Measurements from ENCODE around the gene FXYD7. TPM values are rescaled to one million over a fixed set of nuclear protein-coding genes. Genes with fewer than 3 reads are reported as not detected.
A peak's percentile ranks its signal among the peaks of the same experiment; 100 is the strongest.

FXYD7 gene
- total RNA-seq, 2 donors from 2014 or later: 1.1 TPM; not detected in 1

DNA sequence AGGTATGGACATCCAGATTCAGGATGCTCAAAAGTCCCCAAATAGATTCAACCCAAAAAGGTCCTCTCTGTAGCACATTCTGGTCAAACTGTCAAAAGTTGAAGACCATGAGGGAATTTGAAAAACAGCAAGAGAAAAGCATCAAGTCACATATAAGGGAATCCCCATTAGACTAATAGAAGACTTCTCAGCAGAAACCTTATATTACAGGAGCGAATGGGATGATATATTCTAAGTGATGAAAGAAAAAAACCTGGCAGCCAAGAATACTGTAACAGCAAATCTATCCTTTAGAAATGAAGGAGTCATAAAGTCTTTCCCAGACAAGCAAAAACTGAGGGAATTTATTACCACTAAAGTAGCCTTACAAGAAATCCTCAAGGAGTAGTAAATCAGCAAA is 41.2 kb downstream of the FXYD7 start:
- WGBS, 2 experiments (ENCODE audit: insufficient coverage in 1 of 2, insufficient read length in 1 of 2): no CpG with 5 or more reads among the region's 1 CpG
- Histone ChIP-seq H3K4me1 (ENCODE audit: control insufficient read depth, insufficient read depth, low read length) (no peaks in the 10 kb centered on the region), H3K36me3 (ENCODE audit: control insufficient read depth, insufficient read depth, low read length) (no peaks in the 10 kb centered on the region), H3K27ac (ENCODE audit: low read depth, low read length) (no peak overlapping the region), H3K9me3 (ENCODE audit: control insufficient read depth, low read length) (no peaks in the 10 kb centered on the region), H3K4me3 (ENCODE audit: low read length) (no peak overlapping the region), H3K27me3 (ENCODE audit: control insufficient read depth, insufficient read depth, low read length, poor library complexity, severe bottlenecking) (no peaks in the 10 kb centered on the region), H3K9ac (ENCODE audit: extremely low read depth, low read length, poor library complexity, severe bottlenecking) (no peak overlapping the region)
- TF ChIP-seq, protein P1, sequence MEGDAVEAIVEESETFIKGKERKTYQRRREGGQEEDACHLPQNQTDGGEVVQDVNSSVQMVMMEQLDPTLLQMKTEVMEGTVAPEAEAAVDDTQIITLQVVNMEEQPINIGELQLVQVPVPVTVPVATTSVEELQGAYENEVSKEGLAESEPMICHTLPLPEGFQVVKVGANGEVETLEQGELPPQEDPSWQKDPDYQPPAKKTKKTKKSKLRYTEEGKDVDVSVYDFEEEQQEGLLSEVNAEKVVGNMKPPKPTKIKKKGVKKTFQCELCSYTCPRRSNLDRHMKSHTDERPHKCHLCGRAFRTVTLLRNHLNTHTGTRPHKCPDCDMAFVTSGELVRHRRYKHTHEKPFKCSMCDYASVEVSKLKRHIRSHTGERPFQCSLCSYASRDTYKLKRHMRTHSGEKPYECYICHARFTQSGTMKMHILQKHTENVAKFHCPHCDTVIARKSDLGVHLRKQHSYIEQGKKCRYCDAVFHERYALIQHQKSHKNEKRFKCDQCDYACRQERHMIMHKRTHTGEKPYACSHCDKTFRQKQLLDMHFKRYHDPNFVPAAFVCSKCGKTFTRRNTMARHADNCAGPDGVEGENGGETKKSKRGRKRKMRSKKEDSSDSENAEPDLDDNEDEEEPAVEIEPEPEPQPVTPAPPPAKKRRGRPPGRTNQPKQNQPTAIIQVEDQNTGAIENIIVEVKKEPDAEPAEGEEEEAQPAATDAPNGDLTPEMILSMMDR (conservative IDR thresholded peaks at IDR 0.05): no peak
- H3K27ac Mint-ChIP-seq: no peak overlapping the region
- H3K4me1 Mint-ChIP-seq: no peaks in the 10 kb centered on the region
- H3K4me3 Mint-ChIP-seq: no peak overlapping the region
- peaks cover 2% of the 10 kb centered on the region for H3K27me3 Mint-ChIP-seq (ENCODE audit: insufficient read depth)
- no peaks in the 10 kb centered on the region for H3K36me3 Mint-ChIP-seq (ENCODE audit: low read depth)
- DNase-seq: no peak
- no peaks in the 10 kb centered on the region for H3K9me3 Mint-ChIP-seq

DNA sequence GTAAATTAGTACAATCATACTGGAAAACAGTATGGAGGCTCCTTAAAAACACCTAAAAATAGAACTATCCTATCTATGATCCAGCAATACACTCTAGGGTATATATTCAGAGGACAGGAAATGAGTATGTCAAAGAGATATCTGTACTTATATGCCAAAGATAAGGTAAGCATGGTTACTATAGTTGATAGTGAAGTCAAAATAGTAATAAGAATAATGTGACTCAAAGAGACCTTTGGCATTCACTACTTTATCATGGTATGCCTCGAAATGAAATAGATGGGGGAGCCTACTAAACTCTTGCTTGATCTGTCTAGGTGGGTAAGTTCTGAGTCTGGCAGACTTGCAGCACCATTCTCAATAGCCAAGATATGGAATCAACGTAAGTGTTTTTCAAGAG is 41.8 kb downstream of the FXYD7 start:
- H3K27ac ChIP-seq (ENCODE audit: low read depth, low read length): no peak overlapping the region
- H3K27ac Mint-ChIP-seq: no peak overlapping the region
- no peak for DNase-seq
- H3K4me1 ChIP-seq (ENCODE audit: control insufficient read depth, insufficient read depth, low read length): no peaks in the 10 kb centered on the region
- no peaks in the 10 kb centered on the region for H3K36me3 ChIP-seq (ENCODE audit: control insufficient read depth, insufficient read depth, low read length)
- 77 to 88% methylated on average over 2 of the region's 2 CpGs for WGBS, 2 experiments (ENCODE audit: insufficient coverage in 1 of 2, insufficient read length in 1 of 2)
- peaks cover 2% of the 10 kb centered on the region for H3K27me3 Mint-ChIP-seq (ENCODE audit: insufficient read depth)
- H3K9me3 Mint-ChIP-seq: no peaks in the 10 kb centered on the region
- no peak overlapping the region for H3K9ac ChIP-seq (ENCODE audit: extremely low read depth, low read length, poor library complexity, severe bottlenecking)
- H3K9me3 ChIP-seq (ENCODE audit: control insufficient read depth, low read length): no peaks in the 10 kb centered on the region
- H3K36me3 Mint-ChIP-seq (ENCODE audit: low read depth): no peaks in the 10 kb centered on the region
- H3K4me1 Mint-ChIP-seq: no peaks in the 10 kb centered on the region
- no peaks in the 10 kb centered on the region for H3K27me3 ChIP-seq (ENCODE audit: control insufficient read depth, insufficient read depth, low read length, poor library complexity, severe bottlenecking)
- no peak overlapping the region for H3K4me3 ChIP-seq (ENCODE audit: low read length)
- TF ChIP-seq, protein P1 (conservative IDR thresholded peaks at IDR 0.05): no peak
- no peak overlapping the region for H3K4me3 Mint-ChIP-seq

DNA sequence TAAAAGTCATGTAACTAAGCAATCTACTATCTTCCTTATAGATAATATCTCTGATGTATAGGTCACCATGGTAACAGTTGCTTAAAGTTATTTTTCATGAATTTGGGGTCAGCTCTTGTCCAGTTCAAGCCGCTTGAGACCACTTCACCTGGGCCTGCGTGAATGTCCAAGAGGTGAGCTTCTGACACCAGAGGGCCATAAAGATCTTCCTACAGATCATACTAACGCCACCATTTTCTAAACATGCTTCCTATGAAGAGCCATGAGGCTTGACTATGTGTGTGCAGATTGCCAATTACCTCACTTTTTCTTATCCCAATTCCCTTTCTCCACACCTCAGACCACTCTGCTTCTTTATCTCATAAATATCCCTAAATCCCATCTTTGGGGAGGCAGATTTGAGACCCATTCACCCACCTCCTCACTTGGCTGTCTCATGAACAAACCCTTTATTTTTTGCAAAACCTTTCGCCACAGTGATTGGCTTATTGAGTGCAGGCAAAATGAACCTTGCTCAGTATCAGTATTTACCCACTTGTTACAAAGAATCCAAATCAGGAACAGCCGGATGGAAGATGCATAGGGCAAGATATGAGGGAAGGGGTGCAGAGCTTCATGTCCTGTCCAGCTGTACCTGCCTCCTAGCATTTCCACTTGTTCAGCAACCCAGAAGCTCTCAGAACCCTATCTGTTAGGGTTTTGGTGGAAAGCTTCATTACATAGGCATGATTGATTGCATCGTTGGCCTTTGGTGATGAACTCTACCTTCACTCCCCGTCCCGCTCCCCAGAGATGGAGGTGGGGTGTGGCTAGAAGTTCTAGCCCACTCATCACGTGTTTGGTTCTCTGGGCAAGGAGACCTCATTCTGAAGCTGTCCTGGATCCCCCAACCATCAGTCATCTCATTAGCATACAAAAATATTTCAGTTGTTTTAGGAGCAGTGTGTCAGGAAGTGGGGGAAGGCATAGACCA is 51.2 kb downstream of the FXYD7 start:
- H3K9me3 ChIP-seq (ENCODE audit: control insufficient read depth, low read length): no peaks in the 10 kb centered on the region
- Mint-ChIP-seq H3K4me3 (no peak overlapping the region), H3K27ac (no peak overlapping the region), H3K4me1 (no peaks in the 10 kb centered on the region), H3K36me3 (ENCODE audit: low read depth) (no peaks in the 10 kb centered on the region), H3K9me3 (peaks cover 2% of the 10 kb centered on the region), H3K27me3 (ENCODE audit: insufficient read depth) (peaks cover 2% of the 10 kb centered on the region)
- H3K27ac ChIP-seq (ENCODE audit: low read depth, low read length): no peak overlapping the region
- H3K27me3 ChIP-seq (ENCODE audit: control insufficient read depth, insufficient read depth, low read length, poor library complexity, severe bottlenecking): no peaks in the 10 kb centered on the region
- H3K4me1 ChIP-seq (ENCODE audit: control insufficient read depth, insufficient read depth, low read length): no peaks in the 10 kb centered on the region
- TF ChIP-seq, protein P1 (conservative IDR thresholded peaks at IDR 0.05): no peak
- no peak overlapping the region for H3K4me3 ChIP-seq (ENCODE audit: low read length)
- 93 to 95% methylated on average over 2 to 9 of the region's 9 CpGs for WGBS, 2 experiments (ENCODE audit: insufficient coverage in 1 of 2, insufficient read length in 1 of 2)
- no peak overlapping the region for H3K9ac ChIP-seq (ENCODE audit: extremely low read depth, low read length, poor library complexity, severe bottlenecking)
- no peaks in the 10 kb centered on the region for H3K36me3 ChIP-seq (ENCODE audit: control insufficient read depth, insufficient read depth, low read length)
- peak; percentile 13 for DNase-seq

All from endodermal cell (in vitro differentiated cells).